ENCODE results near the gene DCST2.

Gene DCST2

DNA sequence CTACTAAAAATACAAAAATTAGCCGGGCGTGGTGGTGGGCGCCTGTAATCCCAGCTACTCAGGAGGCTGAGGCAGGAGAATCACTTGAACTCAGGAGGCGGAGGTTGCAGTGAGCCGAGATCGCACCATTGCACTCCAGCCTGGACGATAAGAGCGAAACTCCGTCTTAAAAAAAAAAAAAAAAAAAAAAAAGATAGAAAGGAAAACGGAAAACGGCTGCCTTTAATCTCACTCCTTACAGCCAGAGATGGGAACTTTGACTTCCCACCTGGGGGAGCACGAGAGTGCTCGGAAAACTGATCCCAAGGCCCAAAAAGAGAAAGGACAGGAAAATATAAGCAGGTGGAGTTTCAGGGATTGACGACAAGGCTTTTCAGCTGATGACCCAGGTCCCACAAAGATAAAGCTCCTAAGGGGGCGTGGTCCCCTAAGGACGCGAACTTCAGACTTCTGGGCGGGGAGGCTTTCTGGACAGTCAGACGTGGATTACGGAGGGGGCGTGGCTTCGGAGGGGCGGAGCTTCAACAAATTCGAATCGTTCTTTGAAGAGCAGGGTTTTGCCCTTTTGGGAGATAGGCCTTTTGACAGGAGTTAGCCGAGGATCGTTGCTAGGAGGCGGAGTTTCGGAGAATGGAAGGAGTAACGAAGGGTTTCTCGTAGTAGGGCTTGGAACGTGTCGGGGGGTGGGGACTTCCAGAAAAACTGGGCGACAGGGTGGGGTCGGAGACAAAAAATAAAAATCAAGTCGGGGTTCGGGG lies 60.1 kb downstream of the DCST2 start:
- peak; percentile 96 for DNase-seq

DNA sequence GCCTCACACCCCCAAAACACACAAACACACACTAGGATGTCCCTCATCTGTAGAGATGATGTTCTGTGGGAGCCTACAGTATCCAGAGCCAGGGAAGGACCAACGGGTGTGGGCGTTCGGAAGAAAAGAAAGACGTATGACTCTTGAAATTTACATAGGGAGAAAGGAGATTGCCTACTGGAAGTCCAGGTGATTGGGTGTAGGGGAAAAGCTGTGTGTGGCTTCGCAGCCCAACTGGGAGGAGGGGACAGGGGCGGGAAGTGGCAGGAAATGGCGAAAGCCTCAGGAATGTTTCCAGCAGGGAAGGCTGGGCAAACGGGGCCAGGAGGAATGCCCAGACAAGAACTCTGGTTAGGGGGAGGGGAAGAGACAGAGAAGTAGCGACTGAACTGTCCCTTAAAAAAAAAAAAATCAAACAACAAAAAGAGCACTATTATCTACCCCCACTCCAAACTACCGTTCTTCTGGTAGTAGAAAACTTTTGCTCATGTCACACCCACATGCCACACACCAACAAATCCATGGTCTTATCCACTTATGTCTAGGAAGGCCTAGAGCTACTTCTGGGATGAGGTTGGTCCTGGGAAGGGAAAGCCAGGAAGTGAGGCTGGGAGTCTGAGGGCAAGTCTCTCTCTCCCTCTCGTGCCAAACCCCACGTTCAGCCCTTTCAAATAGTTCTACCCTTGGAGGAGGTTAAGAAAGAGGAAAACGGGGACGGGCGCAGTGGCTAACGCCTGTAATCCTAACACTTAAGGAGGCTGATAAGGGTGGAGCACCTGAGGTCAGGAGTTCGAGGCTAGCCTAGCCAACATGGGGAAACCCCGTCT lies 60.9 kb downstream of the DCST2 start:
- no peak for DNase-seq

DNA sequence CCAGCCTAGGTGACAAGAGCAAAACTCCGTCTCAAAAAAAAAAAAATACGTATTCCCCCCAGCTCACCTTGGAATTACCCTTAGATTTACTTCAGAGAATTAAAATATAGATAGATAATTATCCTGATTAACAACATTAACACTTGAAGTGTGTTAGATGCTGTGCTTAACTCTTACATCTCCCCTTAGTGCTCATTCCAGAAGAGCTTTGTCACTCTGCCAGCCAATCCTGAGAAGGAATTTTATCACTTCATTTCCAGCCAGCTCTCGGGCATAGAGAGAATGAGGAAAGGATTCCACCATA lies 61.4 kb downstream of the DCST2 start:
- DNase-seq = no peak

DNA sequence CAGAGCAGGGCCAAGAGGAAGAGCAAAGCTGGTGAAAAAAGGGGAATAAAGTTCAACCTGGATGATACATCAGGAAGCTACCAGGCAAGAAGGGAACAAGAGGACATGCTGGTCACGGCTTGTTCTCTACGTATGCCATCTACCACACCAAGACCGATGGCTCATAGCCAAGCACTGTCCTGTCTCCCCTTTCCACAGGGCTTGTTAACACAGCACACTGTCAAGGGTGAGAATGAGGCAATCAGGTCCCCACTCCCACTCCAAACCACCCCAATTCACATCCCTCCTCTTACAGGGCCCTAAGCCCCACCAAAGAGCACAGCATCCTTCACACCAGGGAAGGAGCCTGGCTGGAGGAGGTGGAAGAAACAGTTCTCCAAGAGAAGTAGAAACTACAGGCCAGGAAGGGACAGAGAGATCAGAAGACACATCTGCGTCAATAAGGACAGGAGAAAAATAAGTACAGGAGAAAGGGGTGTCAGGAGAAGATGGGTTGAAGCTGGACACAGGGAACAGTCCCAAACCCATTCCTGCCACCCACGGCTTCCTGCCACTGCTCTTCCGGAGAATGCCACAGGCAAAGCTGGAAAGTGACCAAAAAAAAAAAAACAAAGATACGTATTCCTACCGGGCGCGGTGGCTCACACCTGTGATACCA lies 62.1 kb downstream of the DCST2 start:
- no peak for DNase-seq

DNA sequence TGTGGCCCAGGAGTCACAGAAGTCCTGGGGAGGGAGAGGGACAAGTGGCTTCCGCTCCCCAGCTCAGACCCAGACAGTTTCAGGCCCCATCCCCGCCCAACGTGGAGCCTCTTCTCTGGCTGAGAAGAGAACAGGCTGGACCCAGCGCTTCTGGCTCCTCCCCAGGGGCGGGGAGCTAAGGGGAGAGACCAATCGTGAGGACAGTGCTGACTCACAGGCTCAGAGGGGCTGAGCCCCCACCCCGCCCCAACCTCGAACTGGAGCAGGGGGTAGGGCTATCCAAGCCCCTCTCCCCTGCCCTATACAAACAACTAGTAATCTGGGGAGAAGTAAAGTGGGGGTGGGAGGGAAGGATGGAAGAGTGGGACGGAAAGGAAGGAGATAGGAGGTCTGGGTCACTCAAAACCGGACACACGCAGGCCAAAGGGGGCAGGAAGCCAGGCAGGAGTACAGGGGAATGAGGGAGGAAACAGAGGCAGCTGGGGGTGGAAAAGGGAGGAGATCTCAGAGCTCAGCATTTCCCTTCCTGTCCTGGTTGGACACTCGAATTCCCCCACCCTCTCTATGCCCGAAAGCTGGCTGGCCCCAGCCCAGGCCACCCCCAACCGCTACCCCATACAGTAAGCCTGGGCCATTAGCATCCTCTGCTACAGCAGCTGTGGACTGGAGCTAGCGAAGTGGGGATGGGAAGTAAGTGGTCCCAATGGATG lies 62.8 kb downstream of the DCST2 start, which contains the start of gene SHC1:
Gene SHC1, minus strand, starts transcription at position 117 of the 710 bp plus-strand sequence. CDS start 221 bp downstream, outside the sequence.
- DNase-seq = peak; percentile 79

DNA sequence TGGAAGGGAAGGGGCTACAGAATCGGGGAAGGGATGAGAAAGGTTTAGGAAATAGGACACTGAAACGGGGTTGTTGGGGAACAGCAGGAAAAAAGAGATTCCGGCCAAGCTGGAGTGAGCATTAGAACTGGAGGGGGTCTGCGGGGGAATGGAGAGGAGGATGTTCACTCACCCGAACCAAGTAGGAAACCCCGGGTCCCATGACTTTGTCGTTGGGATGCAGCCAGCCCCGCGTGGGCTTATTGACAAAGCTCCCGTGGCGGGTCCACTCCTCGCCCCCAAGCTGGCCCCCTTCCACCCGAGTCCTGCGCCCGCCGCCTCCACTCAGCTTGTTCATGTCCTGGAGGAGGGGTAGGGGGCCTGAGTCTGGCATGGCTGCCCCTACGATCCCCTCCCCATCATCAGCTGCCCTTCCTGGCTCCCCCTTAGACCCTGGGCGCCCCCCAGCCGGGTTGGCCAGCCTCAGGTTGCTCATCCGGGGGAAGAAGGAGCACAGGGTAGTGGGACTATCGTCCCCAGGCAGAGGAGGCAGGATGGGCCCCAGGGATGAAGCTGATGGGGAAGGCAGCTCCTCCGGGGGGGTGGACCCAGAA lies 63.6 kb downstream of the DCST2 start:
- DNase-seq = no peak

DNA sequence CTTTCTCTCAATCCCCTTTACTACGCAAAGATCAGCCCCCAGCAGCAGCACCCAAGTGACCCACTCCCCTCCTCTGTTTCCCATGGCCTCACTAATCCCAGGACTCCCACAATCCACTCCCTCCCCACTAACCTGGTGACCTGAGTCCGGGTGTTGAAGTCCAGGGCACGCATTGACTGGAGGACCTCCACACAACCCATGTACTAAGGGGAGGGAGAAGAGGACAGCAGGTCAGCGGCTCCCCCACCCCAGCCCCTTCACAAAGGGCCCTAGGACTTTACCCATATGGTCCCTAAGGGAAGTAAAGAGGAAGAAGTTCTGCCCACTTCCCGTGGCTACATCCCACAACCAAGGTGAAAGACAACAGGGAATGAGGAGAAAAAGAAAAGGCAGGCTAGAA lies 64.3 kb downstream of the DCST2 start:
- no peak for DNase-seq

DNA sequence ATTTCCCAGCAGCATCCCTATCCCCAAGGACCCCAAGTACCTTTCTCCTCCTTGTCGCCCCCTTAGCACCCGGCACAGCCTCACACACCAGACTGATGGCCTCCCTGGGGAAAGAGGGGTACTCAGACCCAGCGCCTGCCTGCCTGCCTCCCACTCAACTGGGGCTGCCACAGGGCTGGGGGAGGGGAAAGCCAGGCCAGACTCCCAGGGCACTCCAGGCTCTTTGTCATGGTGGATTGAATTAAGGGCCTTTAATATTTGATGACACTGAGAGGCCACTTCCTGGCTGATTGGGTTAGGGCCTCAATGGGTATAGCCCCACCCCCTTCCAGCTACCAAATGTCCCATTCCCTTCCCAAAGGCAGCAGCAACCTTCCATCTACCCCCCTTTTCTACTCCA lies 64.8 kb downstream of the DCST2 start:
- no peak for DNase-seq
